Neural cell (in vitro differentiated cells): ENCODE measurements around the gene THEM5. TPM values are rescaled to one million over a fixed set of nuclear protein-coding genes. Genes with fewer than 3 reads are reported as not detected.

Experiments
- H2AFZ ChIP-seq: fragments of 200-600, 300-800 bp; sonication (generic), shearing (Covaris generic); 2 replicates; pipeline ENCODE4 v1.6.0; 2014; ENCODE audit warnings: low read depth, mild to moderate bottlenecking, antibody characterized with exemption, low read length, moderate library complexity
- H3F3A ChIP-seq: fragments of 200-600 bp; shearing (Covaris generic); 2 replicates; pipeline ENCODE4 v1.6.1; 2016; ENCODE audit warnings: mild to moderate bottlenecking, moderate library complexity, mixed read lengths, antibody characterized with exemption, low read length; ENCODE audit not compliant: insufficient read depth, poor library complexity, severe bottlenecking
- H3K27ac ChIP-seq: fragments of 200-600, 300-800 bp; sonication (generic), shearing (Covaris generic); 2 replicates; pipeline ENCODE4 v1.5.1; 2014; ENCODE audit warnings: mild to moderate bottlenecking, low read length, moderate library complexity
- H3K27me3 ChIP-seq: fragments of 300-800, 200-600 bp; sonication (generic), shearing (Covaris generic); 2 replicates; pipeline ENCODE4 v1.6.0; 2014; ENCODE audit warnings: mild to moderate bottlenecking, low read depth, low read length, moderate library complexity; ENCODE audit not compliant: insufficient read depth
- H3K36me3 ChIP-seq: fragments of 300-800, 200-600 bp; sonication (generic), shearing (Covaris generic); 2 replicates; pipeline ENCODE4 v1.5.1; 2014; ENCODE audit warnings: mild to moderate bottlenecking, antibody characterized with exemption, low read length, moderate library complexity; ENCODE audit not compliant: insufficient read depth
- H3K4me2 ChIP-seq: fragments of 300-800, 200-600 bp; sonication (generic), shearing (Covaris generic); 2 replicates; pipeline ENCODE4 v1.6.0; 2014; ENCODE audit warnings: mild to moderate bottlenecking, low read length
- H3K4me3 ChIP-seq: fragments of 300-800, 200-600 bp; sonication (generic), shearing (Covaris generic); 2 replicates; pipeline ENCODE4 v1.5.1; 2014; ENCODE audit warnings: mild to moderate bottlenecking, low read length, moderate library complexity
- H3K79me2 ChIP-seq: fragments of 200-600 bp; shearing (Covaris generic); replicated peaks from 2 replicates; pipeline ENCODE4 v1.6.0; 2014; ENCODE audit warnings: mild to moderate bottlenecking, low read length, moderate library complexity; ENCODE audit not compliant: insufficient read depth
- H3K9ac ChIP-seq: fragments of 300-800, 200-600 bp; sonication (generic), shearing (Covaris generic); 2 replicates; pipeline ENCODE4 v1.6.1; 2016; ENCODE audit warnings: mild to moderate bottlenecking, low read length, mixed read lengths
- H3K9me2 ChIP-seq: fragments of 200-600 bp; shearing (Covaris generic); 2 replicates; pipeline ENCODE4 v1.6.1; 2016; ENCODE audit warnings: mild to moderate bottlenecking, low read length, mixed read lengths; ENCODE audit not compliant: insufficient read depth
- H3K9me3 ChIP-seq: fragments of 200-600, 300-800 bp; sonication (generic), shearing (Covaris generic); 2 replicates; pipeline ENCODE4 v1.6.1; 2016; ENCODE audit warnings: mild to moderate bottlenecking, mixed run types, low read length, moderate library complexity, mixed read lengths
- H4K20me1 ChIP-seq: fragments of 200-600 bp; shearing (Covaris generic); 2 replicates; pipeline ENCODE4 v1.6.1; 2016; ENCODE audit warnings: mild to moderate bottlenecking, mixed run types; ENCODE audit not compliant: insufficient read depth
- EP300 ChIP-seq: fragments of 450-650 bp; conservative IDR thresholded peaks from 2 replicates; pipeline ENCODE4 v1.6.1; 2014; ENCODE audit warnings: antibody characterized with exemption, mild to moderate bottlenecking, moderate library complexity; ENCODE audit not compliant: poor library complexity, severe bottlenecking
- EZH2 ChIP-seq: fragments of 200-600, 300-800 bp; shearing (Covaris generic), sonication (generic); IDR thresholded peaks from 2 replicates; pipeline ENCODE4 v1.6.1; 2014; ENCODE audit warnings: antibody characterized with exemption, low read length, borderline replicate concordance, mild to moderate bottlenecking; ENCODE audit not compliant: insufficient read depth, poor library complexity, severe bottlenecking
- MXI1 ChIP-seq: fragments of 450-650 bp; conservative IDR thresholded peaks from 2 replicates; pipeline ENCODE4 v1.6.1; 2014; ENCODE audit warnings: antibody characterized with exemption, mild to moderate bottlenecking; ENCODE audit not compliant: poor library complexity, severe bottlenecking
- POLR2AphosphoS5 ChIP-seq: IDR thresholded peaks from 2 replicates; pipeline ENCODE4 v1.6.1; 2012
- RAD21 ChIP-seq: fragments of 450-650 bp; conservative IDR thresholded peaks from 2 replicates; pipeline ENCODE4 v1.6.1; 2014; ENCODE audit warnings: antibody characterized with exemption, mild to moderate bottlenecking, moderate library complexity
- SMC3 ChIP-seq: fragments of 450-650 bp; conservative IDR thresholded peaks from 2 replicates; pipeline ENCODE4 v1.6.1; 2014; ENCODE audit warnings: antibody characterized with exemption, mild to moderate bottlenecking, moderate library complexity; ENCODE audit not compliant: poor library complexity
- TAF1 ChIP-seq: IDR thresholded peaks from 2 replicates; pipeline ENCODE4 v1.6.1; 2012; ENCODE audit warnings: low read depth
- polyA plus RNA-seq: library from polyadenylated mRNA; depleted of rRNA; stranded (reverse); fragments of >200 nt; gene quantifications from 2 replicates; pipeline ENCODE4 v1.2.3, GENCODE V29; 2014
- TF ChIP-seq, protein P1 (sequence below): fragments of 450-650 bp; IDR thresholded peaks from 2 replicates; pipeline ENCODE4 v1.5.1; 2014; ENCODE audit warnings: antibody characterized with exemption, mild to moderate bottlenecking, moderate library complexity; ENCODE audit not compliant: poor library complexity, severe bottlenecking
- TF ChIP-seq, protein P2 (sequence below): IDR thresholded peaks from 2 replicates; pipeline ENCODE4 v1.6.1; 2012; ENCODE audit warnings: borderline replicate concordance

The THEM5 gene
- polyA plus RNA-seq, 1 donor from 2014 or later = not detected

DNA sequence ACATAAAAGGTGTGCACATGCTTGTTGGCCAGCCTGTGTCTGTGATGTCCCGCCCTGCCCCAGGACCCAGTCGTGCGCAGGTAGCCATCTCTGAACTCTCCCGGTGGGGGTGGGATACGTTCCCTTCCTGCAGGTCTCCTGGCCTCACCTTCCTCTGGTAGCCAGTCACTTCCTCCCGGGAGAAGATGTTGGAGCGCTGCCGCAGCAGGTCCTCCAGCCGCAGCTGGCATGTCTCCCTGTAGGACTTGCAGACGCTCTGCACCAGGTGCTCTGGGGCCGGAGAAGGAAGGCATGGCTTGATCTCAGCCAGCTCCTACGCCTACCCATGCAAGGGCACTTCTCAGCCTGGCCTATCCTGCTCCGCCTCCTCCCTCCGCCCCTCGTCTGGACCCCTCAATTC lies 39.1 kb downstream of the THEM5 start:
- H3K27ac ChIP-seq = no peak overlapping the region
- H2AFZ ChIP-seq = no peak overlapping the region
- H3K4me3 ChIP-seq = no peak overlapping the region
- no peak overlapping the region for H3K9ac ChIP-seq
- H3K79me2 ChIP-seq = no peaks in the 10 kb centered on the region
- H3F3A ChIP-seq = no peaks in the 10 kb centered on the region
- no peaks in the 10 kb centered on the region for H3K9me3 ChIP-seq
- H4K20me1 ChIP-seq = no peaks in the 10 kb centered on the region
- no peak for TF ChIP-seq TAF1
- TF ChIP-seq EP300 = no peak
- TF ChIP-seq, protein P1, sequence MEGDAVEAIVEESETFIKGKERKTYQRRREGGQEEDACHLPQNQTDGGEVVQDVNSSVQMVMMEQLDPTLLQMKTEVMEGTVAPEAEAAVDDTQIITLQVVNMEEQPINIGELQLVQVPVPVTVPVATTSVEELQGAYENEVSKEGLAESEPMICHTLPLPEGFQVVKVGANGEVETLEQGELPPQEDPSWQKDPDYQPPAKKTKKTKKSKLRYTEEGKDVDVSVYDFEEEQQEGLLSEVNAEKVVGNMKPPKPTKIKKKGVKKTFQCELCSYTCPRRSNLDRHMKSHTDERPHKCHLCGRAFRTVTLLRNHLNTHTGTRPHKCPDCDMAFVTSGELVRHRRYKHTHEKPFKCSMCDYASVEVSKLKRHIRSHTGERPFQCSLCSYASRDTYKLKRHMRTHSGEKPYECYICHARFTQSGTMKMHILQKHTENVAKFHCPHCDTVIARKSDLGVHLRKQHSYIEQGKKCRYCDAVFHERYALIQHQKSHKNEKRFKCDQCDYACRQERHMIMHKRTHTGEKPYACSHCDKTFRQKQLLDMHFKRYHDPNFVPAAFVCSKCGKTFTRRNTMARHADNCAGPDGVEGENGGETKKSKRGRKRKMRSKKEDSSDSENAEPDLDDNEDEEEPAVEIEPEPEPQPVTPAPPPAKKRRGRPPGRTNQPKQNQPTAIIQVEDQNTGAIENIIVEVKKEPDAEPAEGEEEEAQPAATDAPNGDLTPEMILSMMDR = no peak
- no peak for TF ChIP-seq RAD21
- TF ChIP-seq SMC3 = no peak
- TF ChIP-seq EZH2 = no peak
- TF ChIP-seq, protein P2, sequence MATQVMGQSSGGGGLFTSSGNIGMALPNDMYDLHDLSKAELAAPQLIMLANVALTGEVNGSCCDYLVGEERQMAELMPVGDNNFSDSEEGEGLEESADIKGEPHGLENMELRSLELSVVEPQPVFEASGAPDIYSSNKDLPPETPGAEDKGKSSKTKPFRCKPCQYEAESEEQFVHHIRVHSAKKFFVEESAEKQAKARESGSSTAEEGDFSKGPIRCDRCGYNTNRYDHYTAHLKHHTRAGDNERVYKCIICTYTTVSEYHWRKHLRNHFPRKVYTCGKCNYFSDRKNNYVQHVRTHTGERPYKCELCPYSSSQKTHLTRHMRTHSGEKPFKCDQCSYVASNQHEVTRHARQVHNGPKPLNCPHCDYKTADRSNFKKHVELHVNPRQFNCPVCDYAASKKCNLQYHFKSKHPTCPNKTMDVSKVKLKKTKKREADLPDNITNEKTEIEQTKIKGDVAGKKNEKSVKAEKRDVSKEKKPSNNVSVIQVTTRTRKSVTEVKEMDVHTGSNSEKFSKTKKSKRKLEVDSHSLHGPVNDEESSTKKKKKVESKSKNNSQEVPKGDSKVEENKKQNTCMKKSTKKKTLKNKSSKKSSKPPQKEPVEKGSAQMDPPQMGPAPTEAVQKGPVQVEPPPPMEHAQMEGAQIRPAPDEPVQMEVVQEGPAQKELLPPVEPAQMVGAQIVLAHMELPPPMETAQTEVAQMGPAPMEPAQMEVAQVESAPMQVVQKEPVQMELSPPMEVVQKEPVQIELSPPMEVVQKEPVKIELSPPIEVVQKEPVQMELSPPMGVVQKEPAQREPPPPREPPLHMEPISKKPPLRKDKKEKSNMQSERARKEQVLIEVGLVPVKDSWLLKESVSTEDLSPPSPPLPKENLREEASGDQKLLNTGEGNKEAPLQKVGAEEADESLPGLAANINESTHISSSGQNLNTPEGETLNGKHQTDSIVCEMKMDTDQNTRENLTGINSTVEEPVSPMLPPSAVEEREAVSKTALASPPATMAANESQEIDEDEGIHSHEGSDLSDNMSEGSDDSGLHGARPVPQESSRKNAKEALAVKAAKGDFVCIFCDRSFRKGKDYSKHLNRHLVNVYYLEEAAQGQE = no peak
- TF ChIP-seq POLR2AphosphoS5 = no peak
- TF ChIP-seq MXI1 = no peak
- H3K27me3 ChIP-seq = no peaks in the 10 kb centered on the region
- no peak overlapping the region for H3K4me2 ChIP-seq
- no peaks in the 10 kb centered on the region for H3K9me2 ChIP-seq
- no peaks in the 10 kb centered on the region for H3K36me3 ChIP-seq

DNA sequence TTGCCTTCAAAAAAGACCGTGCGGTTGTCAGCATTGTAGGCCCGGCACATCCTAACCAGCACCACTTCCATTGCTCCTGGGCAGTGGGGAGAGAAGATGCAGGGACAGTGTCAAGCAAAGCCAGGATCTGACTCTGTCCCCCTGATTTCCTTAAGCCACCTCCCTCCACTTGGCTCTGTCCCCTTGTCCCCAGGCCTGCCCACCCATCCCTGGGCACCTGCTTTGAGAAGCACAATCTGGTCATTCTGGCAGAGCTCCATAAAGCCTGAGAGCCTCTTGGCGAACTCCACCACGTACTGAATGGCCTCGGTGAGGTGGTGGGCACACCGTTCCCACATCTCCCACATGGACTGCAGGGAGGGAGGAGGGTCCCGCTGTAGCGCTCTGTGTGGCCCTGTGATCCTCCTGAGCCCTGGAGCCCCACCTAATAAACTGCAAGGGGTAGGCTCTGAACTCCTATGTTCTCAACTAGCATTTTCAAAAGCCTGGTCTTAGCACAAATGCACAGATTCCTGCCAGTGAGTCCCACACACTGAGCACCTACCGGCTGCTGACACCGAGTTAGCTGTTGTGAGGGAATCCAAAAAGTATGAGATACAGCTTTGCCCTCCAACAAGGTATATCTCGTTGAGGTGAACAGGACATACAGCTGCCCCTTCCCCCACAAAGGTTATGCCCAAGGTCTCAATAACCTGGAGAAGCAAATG lies 40.1 kb downstream of the THEM5 start:
- Histone ChIP-seq H4K20me1 (no peaks in the 10 kb centered on the region), H3K79me2 (no peaks in the 10 kb centered on the region), H3K4me3 (no peak overlapping the region), H3F3A (no peaks in the 10 kb centered on the region), H3K9ac (no peak overlapping the region), H2AFZ (no peak overlapping the region), H3K27ac (no peak overlapping the region), H3K4me2 (no peak overlapping the region), H3K36me3 (no peaks in the 10 kb centered on the region), H3K9me2 (no peaks in the 10 kb centered on the region), H3K9me3 (no peaks in the 10 kb centered on the region), H3K27me3 (no peaks in the 10 kb centered on the region)
- TF ChIP-seq MXI1 = no peak
- no peak for TF ChIP-seq TAF1
- no peak for TF ChIP-seq SMC3
